Measurements from ENCODE around the gene ARHGAP22.
A peak's percentile ranks its signal among the peaks of the same experiment; 100 is the strongest.

ARHGAP22 gene

GRCh38 chr10:48605786-48606529 lies 1.1 kb upstream of the ARHGAP22 start:
- no peak for DNase-seq

GRCh38 chr10:48604039-48604990 lies 558 bp downstream of the ARHGAP22 start:
- DNase-seq = peak in 1 of 3 experiments; percentile 46

GRCh38 chr10:48603421-48604038 lies 1.3 kb downstream of the ARHGAP22 start:
- peak in 2 of 3 experiments; percentile 63 to 74 for DNase-seq

- DNase-seq = no peak
These were observed 2.3 kb downstream of the ARHGAP22 start for GRCh38 chr10:48602401-48603135.

GRCh38 chr10:48601789-48602188 lies 3.1 kb downstream of the ARHGAP22 start:
- no peak for DNase-seq

- peak in 1 of 3 experiments; percentile 1 for DNase-seq
These were observed 4.0 kb downstream of the ARHGAP22 start for GRCh38 chr10:48600645-48601505.

GRCh38 chr10:48599830-48600134 lies 5.1 kb downstream of the ARHGAP22 start:
- DNase-seq = peak in 2 of 3 experiments; percentile 18 to 63

- DNase-seq = peak in 2 of 3 experiments; percentile 20 to 24
These were observed 5.7 kb downstream of the ARHGAP22 start for GRCh38 chr10:48598936-48599829.

GRCh38 chr10:48598243-48598935 lies 6.5 kb downstream of the ARHGAP22 start:
- DNase-seq = peak; percentile 27 to 94 (median 80)

- peak in 1 of 3 experiments; percentile 21 for DNase-seq
These were observed 9.3 kb downstream of the ARHGAP22 start for GRCh38 chr10:48595539-48595932.

GRCh38 chr10:48594803-48595538 lies 9.9 kb downstream of the ARHGAP22 start:
- DNase-seq = peak; percentile 78 to 89 (median 79)

GRCh38 chr10:48594371-48594770 lies 10.5 kb downstream of the ARHGAP22 start:
- peak in 1 of 3 experiments; percentile 18 for DNase-seq

- DNase-seq = no peak
These were observed 12.5 kb downstream of the ARHGAP22 start for GRCh38 chr10:48592346-48592745.

GRCh38 chr10:48590945-48591344 lies 13.9 kb downstream of the ARHGAP22 start:
- peak in 2 of 3 experiments; percentile 12 to 83 for DNase-seq

GRCh38 chr10:48589266-48589665 lies 15.6 kb downstream of the ARHGAP22 start:
- DNase-seq = no peak

GRCh38 chr10:48587819-48588218 lies 17.1 kb downstream of the ARHGAP22 start:
- DNase-seq = no peak

- no peak for DNase-seq
These were observed 17.8 kb downstream of the ARHGAP22 start for GRCh38 chr10:48587101-48587500.

- no peak for DNase-seq
These were observed 21.9 kb downstream of the ARHGAP22 start for GRCh38 chr10:48582970-48583369.

- DNase-seq = no peak
These were observed 24.6 kb downstream of the ARHGAP22 start for GRCh38 chr10:48580236-48580635.

All from NCI-H1417 (cell line).